Activated CD4-positive, alpha-beta T cell treated with anti-CD3 and anti-CD28 coated beads, Interleukin-2, amount 50 U/mL, for 48 hours (primary cell): ENCODE measurements around the gene WDFY3.

Experiments used
- DNase-seq, 2 experiments: peaks; one replicate each; pipeline ENCODE4 v3.0.0-alpha.2; 2020

The WDFY3 gene

DNA sequence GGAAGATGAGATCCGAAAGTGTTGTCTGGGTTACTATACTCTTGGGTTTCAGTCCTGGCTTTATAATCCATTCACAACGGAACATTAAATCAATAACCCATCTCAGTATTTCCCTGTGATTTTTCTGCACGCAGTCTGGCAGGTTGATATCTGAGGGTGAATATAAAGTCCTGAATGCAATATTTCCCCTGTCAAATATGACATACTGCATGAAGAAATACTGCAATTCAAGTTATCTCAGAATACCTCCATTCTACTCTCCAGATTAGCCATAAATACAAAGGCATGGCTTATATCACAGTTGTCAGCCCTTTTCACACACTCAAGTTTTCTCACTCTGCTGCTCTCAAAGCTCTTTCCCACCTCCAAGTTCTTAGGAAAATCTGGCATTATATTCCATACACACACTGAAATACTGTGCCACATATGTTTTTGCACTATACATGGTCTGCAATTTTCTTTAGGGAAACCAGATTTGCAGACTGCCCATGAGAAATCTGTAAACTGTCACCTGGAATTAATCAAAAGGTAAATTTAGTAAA, 64.7 kb downstream of the WDFY3 start:
- no peak for DNase-seq

DNA sequence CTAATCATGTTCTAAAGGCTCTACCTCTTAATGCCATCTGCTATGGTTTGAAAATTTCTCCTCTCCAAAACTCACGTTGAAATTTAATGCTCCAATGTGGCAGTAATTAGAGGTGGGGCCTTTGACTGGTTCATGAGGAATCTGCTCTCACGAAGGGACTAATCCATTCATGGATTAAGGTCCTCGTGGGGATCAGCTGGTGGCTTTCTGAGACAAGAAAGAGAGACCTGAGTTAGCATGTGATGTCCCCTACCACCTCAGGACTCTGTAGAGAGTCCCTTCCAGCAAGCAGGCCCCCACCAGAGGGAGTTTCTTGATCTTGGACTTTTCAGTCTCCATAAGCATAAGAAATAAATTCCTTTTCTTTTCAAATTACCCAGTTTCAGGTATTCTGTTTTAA, 65.3 kb downstream of the WDFY3 start:
- DNase-seq = no peak

DNA sequence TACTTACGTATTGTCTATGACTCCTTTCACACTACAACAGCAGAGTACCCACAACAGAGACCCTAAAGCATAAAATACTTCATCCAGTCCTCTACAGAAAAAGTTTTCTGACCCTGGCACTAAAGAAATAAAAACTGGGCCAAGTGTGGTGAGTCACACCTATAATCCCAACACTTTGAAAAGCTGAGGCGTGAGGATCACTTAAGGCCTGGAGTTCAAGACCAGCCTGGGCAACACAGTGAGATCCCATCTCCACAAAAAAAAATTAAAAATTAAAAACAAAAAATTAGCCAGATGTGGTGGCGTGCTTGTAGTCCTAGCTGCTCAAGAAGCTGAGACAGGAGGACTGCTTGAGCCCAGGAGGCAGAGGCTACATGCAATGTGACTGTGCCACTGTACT, 66.9 kb downstream of the WDFY3 start:
- no peak for DNase-seq

GRCh38 chr4:84897516-84897915, 69.0 kb downstream of the WDFY3 start:
- no peak for DNase-seq

- no peak for DNase-seq
Measured at GRCh38 chr4:84895283-84895682, 71.2 kb downstream of the WDFY3 start.

GRCh38 chr4:84894621-84895020, 71.9 kb downstream of the WDFY3 start:
- no peak for DNase-seq

GRCh38 chr4:84892950-84893349, 73.5 kb downstream of the WDFY3 start:
- DNase-seq = no peak

DNA sequence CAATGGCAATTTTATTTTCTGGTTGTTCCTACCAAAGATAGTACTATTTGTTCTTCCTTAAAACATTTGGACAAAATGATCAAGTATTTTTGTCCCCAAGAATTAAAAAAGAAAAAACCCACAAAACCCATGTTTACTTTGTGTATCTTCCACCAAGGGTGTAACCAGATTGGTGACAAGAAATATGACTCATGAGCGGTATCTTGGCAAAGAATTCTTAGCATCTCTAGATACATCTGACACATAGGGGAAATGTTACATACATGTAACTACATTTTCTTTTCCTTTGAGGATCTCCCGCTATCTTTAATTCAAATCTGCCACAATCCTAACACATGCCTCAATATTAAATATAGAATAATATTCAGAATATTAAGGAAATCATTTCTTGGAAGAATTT, 78.7 kb downstream of the WDFY3 start:
- DNase-seq = no peak

- DNase-seq = no peak
Measured at GRCh38 chr4:84879651-84880200, 86.8 kb downstream of the WDFY3 start.

GRCh38 chr4:84878546-84878945, 87.9 kb downstream of the WDFY3 start:
- DNase-seq = no peak

- no peak for DNase-seq
Measured at GRCh38 chr4:84878090-84878489, 88.4 kb downstream of the WDFY3 start.

DNA sequence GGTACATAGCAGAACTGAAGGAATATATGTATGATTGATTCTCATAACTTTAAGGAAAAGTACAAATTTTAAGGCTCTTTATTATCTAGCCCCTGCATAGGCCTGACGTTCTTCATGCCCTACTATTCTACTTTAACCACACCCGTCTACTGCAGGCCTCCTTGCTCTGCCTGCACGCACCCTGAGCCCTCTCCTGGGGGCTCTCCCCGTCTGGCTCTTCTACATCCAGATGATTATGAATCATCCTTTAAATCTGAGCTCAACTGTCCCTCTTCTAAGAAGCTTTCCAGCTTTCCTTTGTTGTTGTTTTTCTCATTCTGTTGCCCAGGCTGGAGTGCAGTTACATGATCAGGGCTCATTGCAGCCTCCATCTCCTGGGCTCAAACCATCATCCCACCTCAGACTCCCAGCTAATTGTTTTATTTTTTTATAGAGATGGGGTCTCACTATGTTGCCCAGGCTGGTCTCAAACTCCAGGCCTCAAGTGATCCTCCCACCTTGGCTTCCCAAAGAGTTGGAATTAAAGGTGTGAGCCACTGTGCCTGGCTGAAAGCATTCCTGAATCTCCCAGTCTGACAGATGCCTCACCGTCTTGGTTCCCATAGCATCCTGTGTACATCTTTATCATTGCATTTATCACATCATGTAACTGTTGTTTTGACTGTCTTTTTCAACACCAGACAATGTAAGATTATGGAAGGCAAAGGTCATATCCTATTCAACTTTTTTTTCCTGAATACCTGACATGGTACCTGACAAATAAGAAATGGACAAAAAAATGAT, 89.2 kb downstream of the WDFY3 start:
- no peak for DNase-seq

- DNase-seq = no peak
Measured at GRCh38 chr4:84875636-84876371, 90.7 kb downstream of the WDFY3 start.

GRCh38 chr4:84874619-84875018, 91.9 kb downstream of the WDFY3 start:
- no peak for DNase-seq

- DNase-seq = no peak
Measured at GRCh38 chr4:84870398-84871163, 95.9 kb downstream of the WDFY3 start.

- no peak for DNase-seq
Measured at GRCh38 chr4:84866295-84866694, 100.2 kb downstream of the WDFY3 start.

- DNase-seq = no peak
Measured at GRCh38 chr4:84865600-84865999, 100.9 kb downstream of the WDFY3 start.

DNA sequence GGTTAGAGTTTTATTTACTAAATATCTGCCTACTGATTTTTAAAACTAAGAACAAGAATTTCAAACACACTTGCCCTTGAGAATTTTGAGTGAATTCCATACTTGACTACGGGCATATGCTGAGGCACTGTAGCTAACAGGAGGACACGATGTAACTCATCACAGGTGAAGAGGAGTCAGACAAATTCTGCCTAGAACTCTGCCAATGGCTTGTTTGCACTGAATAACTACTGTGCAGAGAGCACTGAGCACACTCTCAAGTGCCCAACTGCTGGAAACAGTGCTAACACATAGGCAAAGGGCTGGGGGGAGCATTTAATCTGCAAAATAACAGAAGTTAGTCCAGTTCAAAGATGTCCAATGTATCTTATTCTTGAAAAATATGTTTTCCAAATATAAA, 104.4 kb downstream of the WDFY3 start:
- DNase-seq = no peak

DNA sequence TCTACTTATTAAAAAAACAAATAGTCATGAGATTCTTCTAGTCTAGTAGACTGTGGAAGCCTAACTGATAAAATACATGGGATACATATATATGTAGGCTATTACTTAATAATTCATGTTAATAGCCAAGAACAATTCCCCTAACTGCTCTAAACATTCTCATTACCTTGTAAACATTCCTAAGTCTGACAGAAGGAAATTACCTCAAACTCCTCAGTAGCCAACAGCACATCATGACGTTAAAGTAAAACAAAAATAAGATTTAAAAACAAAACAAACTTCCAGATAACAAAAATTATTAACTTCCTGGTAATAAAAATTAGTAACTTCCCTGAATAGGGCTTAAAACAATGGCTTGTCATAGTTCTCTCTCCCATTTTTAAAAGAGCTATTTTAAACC, 109.2 kb downstream of the WDFY3 start:
- no peak for DNase-seq

DNA sequence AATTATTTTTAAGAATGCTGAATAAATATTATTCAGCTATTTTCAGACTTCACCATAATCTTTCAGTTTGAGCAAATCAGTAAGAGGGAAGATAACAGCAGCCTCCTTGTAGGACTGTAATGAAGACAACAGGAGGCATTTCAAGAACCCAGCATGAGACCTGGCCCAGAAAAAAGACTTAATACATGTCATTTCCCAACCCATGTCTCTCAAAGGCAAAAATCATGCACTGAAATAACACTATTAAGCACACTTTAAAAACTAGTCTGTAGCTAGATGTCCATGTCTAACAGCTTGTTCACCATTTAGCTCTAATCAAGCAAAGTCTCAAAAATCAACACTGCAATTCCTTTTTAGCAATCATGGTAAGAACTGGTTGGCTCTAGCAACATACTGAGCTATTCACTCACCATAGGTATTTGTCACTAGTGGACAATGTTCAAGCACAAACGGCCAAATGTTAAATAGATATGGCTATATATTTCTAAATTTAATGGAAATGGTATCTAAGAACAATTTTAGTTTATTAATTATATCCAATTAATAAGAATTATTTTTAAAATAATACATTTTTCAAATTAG, 109.9 kb downstream of the WDFY3 start:
- no peak for DNase-seq

GRCh38 chr4:84855774-84856173, 110.7 kb downstream of the WDFY3 start:
- no peak for DNase-seq

DNA sequence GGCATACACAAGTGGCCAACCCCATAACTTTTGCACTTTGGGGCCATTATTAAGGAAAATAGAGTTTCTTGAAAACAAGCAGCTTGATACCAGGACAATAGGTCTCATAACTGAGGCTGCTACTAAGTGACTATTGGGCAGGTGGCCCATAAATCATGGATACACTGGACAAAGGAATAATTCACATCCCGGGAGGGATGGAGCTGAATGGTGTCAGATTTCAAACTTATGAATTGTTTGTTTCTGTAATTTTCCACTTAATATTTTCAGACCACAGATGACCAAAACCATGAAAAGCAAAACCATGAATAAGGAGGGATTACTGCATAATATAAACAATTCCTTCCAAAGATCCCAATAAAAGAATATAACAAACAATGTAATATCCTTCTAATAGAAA, 114.4 kb downstream of the WDFY3 start:
- no peak for DNase-seq
